Activated naive CD8-positive, alpha-beta T cell (primary cell): ENCODE data around the gene SLC37A2.

Experiments used
- H3K27ac Mint-ChIP-seq: one replicate; pipeline ENCODE4 v1.8.0; 2021; ENCODE audit warnings: mixed read lengths
- H3K27me3 Mint-ChIP-seq: one replicate; pipeline ENCODE4 v1.8.0; 2021; ENCODE audit warnings: mixed read lengths
- H3K36me3 Mint-ChIP-seq: one replicate; pipeline ENCODE4 v1.8.0; 2021; ENCODE audit warnings: mixed read lengths
- H3K4me1 Mint-ChIP-seq: one replicate; pipeline ENCODE4 v1.8.0; 2021; ENCODE audit warnings: low read depth, mixed read lengths
- H3K4me3 Mint-ChIP-seq: one replicate; pipeline ENCODE4 v1.8.0; 2021; ENCODE audit warnings: mild to moderate bottlenecking, mixed read lengths
- H3K9me3 Mint-ChIP-seq: one replicate; pipeline ENCODE4 v1.8.0; 2021; ENCODE audit warnings: low read depth, mixed read lengths

SLC37A2 gene

GRCh38 chr11:125075242-125075625 is 12.1 kb downstream of the SLC37A2 start:
- Mint-ChIP-seq H3K27me3 (peaks cover 3% of the 10 kb centered on the region), H3K4me1 (no peaks in the 10 kb centered on the region), H3K27ac (no peak overlapping the region), H3K9me3 (no peaks in the 10 kb centered on the region), H3K36me3 (no peaks in the 10 kb centered on the region), H3K4me3 (no peak overlapping the region)

DNA sequence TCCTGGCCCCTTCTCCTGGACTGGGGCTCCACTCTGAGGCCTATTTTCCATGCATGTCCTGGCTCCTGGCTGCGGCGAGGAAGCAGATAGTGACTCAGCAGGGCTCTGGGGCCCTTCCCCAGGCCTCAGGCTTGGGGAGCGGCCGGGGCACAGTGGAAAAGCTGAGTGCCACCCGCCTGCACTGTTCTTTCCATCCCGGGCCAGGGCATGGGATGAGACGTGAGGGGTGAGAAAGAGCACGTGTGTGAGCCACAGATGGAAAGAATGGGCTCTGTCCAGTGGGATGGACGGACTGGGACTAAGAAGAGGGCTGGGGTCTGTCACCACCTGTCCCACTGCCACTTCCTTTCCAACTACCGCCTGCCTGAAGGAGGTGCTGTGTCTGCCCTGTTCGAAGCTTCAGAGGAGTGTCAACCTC is 12.8 kb downstream of the SLC37A2 start:
- Mint-ChIP-seq H3K4me1 (no peaks in the 10 kb centered on the region), H3K27me3 (peaks cover 3% of the 10 kb centered on the region), H3K27ac (no peak overlapping the region), H3K36me3 (no peaks in the 10 kb centered on the region), H3K9me3 (no peaks in the 10 kb centered on the region), H3K4me3 (no peak overlapping the region)

GRCh38 chr11:125076378-125076945 is 13.4 kb downstream of the SLC37A2 start:
- peaks cover 3% of the 10 kb centered on the region for H3K27me3 Mint-ChIP-seq
- no peak overlapping the region for H3K4me3 Mint-ChIP-seq
- H3K9me3 Mint-ChIP-seq = no peaks in the 10 kb centered on the region
- H3K27ac Mint-ChIP-seq = no peak overlapping the region
- no peaks in the 10 kb centered on the region for H3K36me3 Mint-ChIP-seq
- H3K4me1 Mint-ChIP-seq = no peaks in the 10 kb centered on the region

- Mint-ChIP-seq H3K4me1 (no peaks in the 10 kb centered on the region), H3K36me3 (no peaks in the 10 kb centered on the region), H3K27ac (no peak overlapping the region), H3K4me3 (no peak overlapping the region), H3K9me3 (no peaks in the 10 kb centered on the region), H3K27me3 (peaks cover 2% of the 10 kb centered on the region)
Observed at GRCh38 chr11:125078016-125078415, 14.9 kb downstream of the SLC37A2 start.

GRCh38 chr11:125078516-125079140 is 15.5 kb downstream of the SLC37A2 start:
- Mint-ChIP-seq H3K9me3 (no peaks in the 10 kb centered on the region), H3K27ac (no peak overlapping the region), H3K27me3 (peaks cover 2% of the 10 kb centered on the region), H3K36me3 (no peaks in the 10 kb centered on the region), H3K4me3 (no peak overlapping the region), H3K4me1 (no peaks in the 10 kb centered on the region)

DNA sequence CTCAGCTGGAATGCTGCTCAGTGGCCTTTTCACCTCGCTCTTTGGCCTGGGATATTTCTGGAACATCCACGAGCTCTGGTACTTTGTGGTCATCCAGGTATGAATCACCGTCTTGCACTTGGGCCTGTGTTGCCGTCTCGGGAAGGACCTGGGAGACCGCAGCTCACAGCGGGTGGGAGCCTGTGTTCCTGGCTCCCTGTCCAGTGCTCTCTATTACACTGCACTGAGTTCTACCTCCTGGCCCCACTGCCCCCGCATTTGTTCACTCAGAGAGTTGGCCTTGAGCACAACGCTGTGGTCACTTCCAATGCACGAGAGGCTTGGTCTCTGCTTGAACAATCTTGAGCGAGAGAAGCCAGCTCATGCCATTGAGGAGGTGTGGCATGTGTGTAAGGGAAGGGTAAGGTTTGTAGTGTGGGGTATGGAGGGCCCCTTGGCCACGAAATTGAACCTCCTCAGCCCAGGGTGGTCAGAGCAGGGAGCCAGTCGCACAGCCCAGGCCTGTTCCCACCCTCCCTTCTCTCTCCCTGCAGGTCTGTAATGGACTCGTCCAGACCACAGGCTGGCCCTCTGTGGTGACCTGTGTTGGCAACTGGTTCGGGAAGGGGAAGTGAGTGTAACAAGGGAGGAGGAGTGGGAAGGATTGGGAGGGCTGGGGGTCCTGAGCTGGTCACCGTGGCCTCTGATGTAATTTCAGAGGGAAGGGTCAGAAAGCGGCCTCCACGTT is 16.2 kb downstream of the SLC37A2 start:
- H3K27ac Mint-ChIP-seq = no peak overlapping the region
- no peaks in the 10 kb centered on the region for H3K9me3 Mint-ChIP-seq
- H3K36me3 Mint-ChIP-seq = no peaks in the 10 kb centered on the region
- no peak overlapping the region for H3K4me3 Mint-ChIP-seq
- peaks cover 2% of the 10 kb centered on the region for H3K27me3 Mint-ChIP-seq
- H3K4me1 Mint-ChIP-seq = no peaks in the 10 kb centered on the region

- Mint-ChIP-seq H3K36me3 (no peaks in the 10 kb centered on the region), H3K9me3 (no peaks in the 10 kb centered on the region), H3K4me1 (no peaks in the 10 kb centered on the region), H3K4me3 (no peak overlapping the region), H3K27ac (no peak overlapping the region), H3K27me3 (peaks cover 2% of the 10 kb centered on the region)
Observed at GRCh38 chr11:125079878-125080530, 16.9 kb downstream of the SLC37A2 start.

DNA sequence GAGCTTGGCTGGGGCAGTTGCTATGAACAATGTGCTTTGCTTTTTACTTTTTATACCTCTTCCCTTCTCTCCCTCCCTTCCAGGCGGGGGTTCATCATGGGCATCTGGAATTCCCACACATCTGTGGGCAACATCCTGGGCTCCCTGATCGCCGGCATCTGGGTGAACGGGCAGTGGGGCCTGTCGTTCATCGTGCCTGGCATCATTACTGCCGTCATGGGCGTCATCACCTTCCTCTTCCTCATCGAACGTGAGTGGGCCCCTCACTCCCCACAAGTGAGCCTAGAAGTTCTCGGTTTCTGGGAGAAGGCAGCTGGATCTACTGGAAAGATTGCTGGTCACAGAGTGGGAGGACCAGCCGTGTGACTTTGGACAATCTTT is 17.4 kb downstream of the SLC37A2 start:
- H3K27ac Mint-ChIP-seq = no peak overlapping the region
- no peaks in the 10 kb centered on the region for H3K9me3 Mint-ChIP-seq
- no peaks in the 10 kb centered on the region for H3K4me1 Mint-ChIP-seq
- H3K4me3 Mint-ChIP-seq = no peak overlapping the region
- H3K36me3 Mint-ChIP-seq = no peaks in the 10 kb centered on the region
- peaks cover 2% of the 10 kb centered on the region for H3K27me3 Mint-ChIP-seq

DNA sequence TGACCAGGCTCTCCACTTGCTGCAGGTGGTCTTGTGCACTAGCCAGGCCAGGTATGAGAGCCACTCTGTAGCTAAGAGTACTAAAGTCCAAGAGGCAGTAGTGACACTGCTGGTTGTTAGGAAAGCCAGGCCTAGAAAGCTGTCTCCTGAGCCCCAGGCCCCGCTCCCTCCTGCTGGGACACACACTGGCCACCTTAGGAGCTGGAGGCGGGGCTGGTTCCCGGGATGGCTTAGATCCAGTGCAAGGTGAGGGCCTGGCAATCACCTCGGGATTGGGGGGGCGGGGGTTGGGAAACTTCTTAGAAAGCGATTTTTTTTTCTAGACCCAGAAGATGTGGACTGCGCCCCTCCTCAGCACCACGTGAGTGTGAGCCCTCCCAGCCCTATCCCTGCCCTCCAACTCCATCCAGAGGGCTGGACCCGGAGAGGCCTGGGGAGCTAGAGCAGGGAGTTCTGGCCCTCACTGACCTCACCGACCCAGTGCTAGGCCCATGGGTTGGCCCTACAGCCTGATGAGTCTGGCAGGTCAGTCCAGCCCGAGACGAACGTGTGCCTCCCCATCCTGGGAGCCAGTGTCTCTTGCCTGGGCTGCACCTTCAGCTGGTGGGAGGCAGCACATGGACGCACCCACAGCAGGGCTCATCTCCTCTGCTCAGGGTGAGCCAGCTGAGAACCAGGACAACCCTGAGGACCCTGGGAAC is 18.1 kb downstream of the SLC37A2 start:
- H3K4me1 Mint-ChIP-seq = no peaks in the 10 kb centered on the region
- H3K27me3 Mint-ChIP-seq = peaks cover 2% of the 10 kb centered on the region
- no peak overlapping the region for H3K27ac Mint-ChIP-seq
- H3K9me3 Mint-ChIP-seq = no peaks in the 10 kb centered on the region
- H3K4me3 Mint-ChIP-seq = no peak overlapping the region
- H3K36me3 Mint-ChIP-seq = no peaks in the 10 kb centered on the region

- Mint-ChIP-seq H3K4me1 (no peaks in the 10 kb centered on the region), H3K27ac (no peak overlapping the region), H3K9me3 (no peaks in the 10 kb centered on the region), H3K4me3 (no peak overlapping the region), H3K27me3 (peaks cover 2% of the 10 kb centered on the region), H3K36me3 (no peaks in the 10 kb centered on the region)
Observed at GRCh38 chr11:125082040-125082439, 18.9 kb downstream of the SLC37A2 start.

GRCh38 chr11:125082611-125083311 is 19.7 kb downstream of the SLC37A2 start:
- Mint-ChIP-seq H3K4me3 (no peak overlapping the region), H3K9me3 (no peaks in the 10 kb centered on the region), H3K27me3 (no peaks in the 10 kb centered on the region), H3K4me1 (no peaks in the 10 kb centered on the region), H3K36me3 (no peaks in the 10 kb centered on the region), H3K27ac (no peak overlapping the region)

DNA sequence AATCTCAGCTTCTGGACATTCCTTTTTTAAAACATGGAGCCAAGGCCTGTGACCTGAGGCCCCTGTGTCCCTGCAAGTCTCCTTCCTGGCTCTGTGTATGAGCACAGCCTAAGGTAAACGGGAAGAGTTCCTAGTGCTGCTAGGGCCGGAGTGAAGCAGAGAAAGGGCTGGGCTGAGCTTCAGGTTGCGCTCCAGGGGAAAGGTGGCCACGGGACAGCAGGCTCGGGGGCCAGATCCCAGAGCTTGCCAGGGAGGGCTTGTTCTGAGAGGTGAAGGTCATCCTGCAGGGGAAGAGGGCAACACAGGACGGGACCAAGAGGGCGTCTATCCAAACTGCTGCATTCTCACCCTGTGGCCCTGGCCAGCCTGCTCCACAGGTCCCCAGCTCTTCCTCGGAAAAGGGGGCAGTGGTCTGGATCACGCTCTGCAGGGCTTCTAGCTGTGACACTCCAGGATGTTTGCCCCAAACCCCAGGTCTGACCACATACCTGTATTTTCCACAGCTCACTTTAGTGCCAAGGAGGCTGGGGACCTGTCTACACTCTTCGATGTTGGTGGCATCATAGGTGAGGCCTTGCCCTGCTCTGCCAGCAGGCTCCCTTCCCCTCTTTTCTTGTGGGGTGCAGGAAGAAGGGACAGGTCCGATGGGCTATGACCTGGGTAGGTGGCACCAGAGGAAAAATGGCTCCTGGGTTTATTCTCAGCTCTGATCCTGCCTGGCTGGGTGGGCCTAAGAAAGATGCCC is 20.4 kb downstream of the SLC37A2 start:
- Mint-ChIP-seq H3K36me3 (no peaks in the 10 kb centered on the region), H3K4me1 (no peaks in the 10 kb centered on the region), H3K27ac (no peak overlapping the region), H3K27me3 (no peaks in the 10 kb centered on the region), H3K4me3 (no peak overlapping the region), H3K9me3 (no peaks in the 10 kb centered on the region)

GRCh38 chr11:125084057-125084416 is 20.9 kb downstream of the SLC37A2 start:
- Mint-ChIP-seq H3K9me3 (no peaks in the 10 kb centered on the region), H3K36me3 (no peaks in the 10 kb centered on the region), H3K27me3 (no peaks in the 10 kb centered on the region), H3K4me3 (no peak overlapping the region), H3K4me1 (no peaks in the 10 kb centered on the region), H3K27ac (no peak overlapping the region)

GRCh38 chr11:125084761-125085231 is 21.7 kb downstream of the SLC37A2 start:
- H3K27me3 Mint-ChIP-seq = no peaks in the 10 kb centered on the region
- no peak overlapping the region for H3K27ac Mint-ChIP-seq
- H3K36me3 Mint-ChIP-seq = no peaks in the 10 kb centered on the region
- H3K9me3 Mint-ChIP-seq = no peaks in the 10 kb centered on the region
- no peak overlapping the region for H3K4me3 Mint-ChIP-seq
- no peaks in the 10 kb centered on the region for H3K4me1 Mint-ChIP-seq
